NCI-H1105 (cell line): Measurements from ENCODE around the gene EDC3.
A peak's percentile ranks its signal among the peaks of the same experiment; 100 is the strongest.
"Not testable (repeated sequence)": the region's sequence is repeated elsewhere in the genome, so short reads cannot be mapped to it uniquely, and the experiment has no call there.

Experiments
- DNase-seq: peaks from one replicate; lab custom pipeline; 2025; lab: John Stamatoyannopoulos, UW

EDC3 gene

GRCh38 chr15:74608786-74609185 is 87.0 kb downstream of the EDC3 start:
- DNase-seq: no peak

GRCh38 chr15:74605795-74606150 is 90.1 kb downstream of the EDC3 start:
- no peak for DNase-seq

- DNase-seq: no peak
Measured at GRCh38 chr15:74604983-74605794, 90.6 kb downstream of the EDC3 start.

GRCh38 chr15:74603789-74604705 is 91.8 kb downstream of the EDC3 start:
- DNase-seq: no peak

GRCh38 chr15:74603026-74603788 is 92.6 kb downstream of the EDC3 start:
- DNase-seq: no peak

GRCh38 chr15:74599156-74599555 is 96.7 kb downstream of the EDC3 start:
- no peak for DNase-seq

- DNase-seq: peak; percentile 81
Measured at GRCh38 chr15:74598126-74598842, 97.5 kb downstream of the EDC3 start.

- not testable (repeated sequence) for DNase-seq
Measured at GRCh38 chr15:74597146-74597705, 98.6 kb downstream of the EDC3 start.

- DNase-seq: not testable (repeated sequence)
Measured at GRCh38 chr15:74596736-74597135, 99.1 kb downstream of the EDC3 start.

GRCh38 chr15:74595271-74595670 is 100.6 kb downstream of the EDC3 start:
- no peak for DNase-seq

GRCh38 chr15:74594455-74594854 is 101.4 kb downstream of the EDC3 start:
- DNase-seq: no peak

GRCh38 chr15:74593122-74593521 is 102.7 kb downstream of the EDC3 start:
- DNase-seq: no peak

GRCh38 chr15:74592222-74592621 is 103.6 kb downstream of the EDC3 start:
- no peak for DNase-seq

- no peak for DNase-seq
Measured at GRCh38 chr15:74589826-74590225, 106.0 kb downstream of the EDC3 start.

GRCh38 chr15:74585857-74586256 is 110.0 kb downstream of the EDC3 start:
- DNase-seq: no peak

- DNase-seq: no peak
Measured at GRCh38 chr15:74585191-74585590, 110.6 kb downstream of the EDC3 start.

- DNase-seq: no peak
Measured at GRCh38 chr15:74584779-74585178, 111.0 kb downstream of the EDC3 start.

GRCh38 chr15:74584204-74584603 is 111.6 kb downstream of the EDC3 start:
- DNase-seq: no peak
